ENCODE data around the gene MRC2.

The MRC2 gene

DNA sequence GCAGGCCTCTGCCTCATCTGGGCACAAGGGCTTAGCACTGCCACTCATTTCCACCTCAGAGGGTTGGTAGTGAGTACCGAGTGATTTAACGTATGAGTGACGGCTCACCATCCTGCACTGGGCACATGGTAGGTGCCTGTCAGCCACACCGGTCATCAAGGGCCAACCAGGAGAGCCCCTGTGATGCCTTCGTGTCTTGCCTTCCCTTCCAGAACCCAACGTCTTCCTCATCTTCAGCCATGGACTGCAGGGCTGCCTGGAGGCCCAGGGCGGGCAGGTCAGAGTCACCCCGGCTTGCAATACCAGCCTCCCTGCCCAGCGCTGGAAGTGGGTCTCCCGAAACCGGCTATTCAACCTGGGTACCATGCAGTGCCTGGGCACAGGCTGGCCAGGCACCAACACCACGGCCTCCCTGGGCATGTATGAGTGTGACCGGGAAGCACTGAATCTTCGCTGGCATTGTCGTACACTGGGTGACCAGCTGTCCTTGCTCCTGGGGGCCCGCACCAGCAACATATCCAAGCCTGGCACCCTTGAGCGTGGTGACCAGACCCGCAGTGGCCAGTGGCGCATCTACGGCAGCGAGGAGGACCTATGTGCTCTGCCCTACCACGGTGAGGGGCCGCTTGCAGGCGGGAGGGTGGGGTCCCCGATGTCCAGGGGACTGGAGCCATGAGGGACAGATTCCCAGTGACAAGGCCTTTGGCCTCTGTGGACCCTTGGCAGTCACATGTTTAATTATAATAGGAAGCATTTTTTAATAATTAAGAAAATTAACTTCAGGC, 37.1 kb downstream of the MRC2 start:
- no peak for DNase-seq

DNA sequence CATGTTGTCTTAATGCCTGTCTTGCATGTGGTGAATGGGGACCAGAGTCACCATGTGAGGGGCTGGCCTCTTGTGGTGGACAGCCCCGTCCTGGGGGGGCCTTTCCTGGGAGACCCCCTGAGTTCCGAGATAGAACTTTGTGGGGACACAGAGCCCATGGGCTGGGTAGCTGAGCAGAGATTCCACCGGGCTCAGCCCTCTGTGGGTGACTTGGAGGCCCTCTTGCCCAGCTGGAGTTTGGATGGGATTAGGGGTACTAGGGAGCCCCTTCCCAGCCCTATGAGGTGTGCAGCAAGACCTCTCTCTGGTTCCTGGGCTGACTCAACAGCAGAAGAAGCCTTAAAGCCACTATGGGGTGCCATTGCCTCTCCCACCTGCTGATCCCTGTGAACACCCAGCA, 38.1 kb downstream of the MRC2 start:
- no peak for DNase-seq

DNA sequence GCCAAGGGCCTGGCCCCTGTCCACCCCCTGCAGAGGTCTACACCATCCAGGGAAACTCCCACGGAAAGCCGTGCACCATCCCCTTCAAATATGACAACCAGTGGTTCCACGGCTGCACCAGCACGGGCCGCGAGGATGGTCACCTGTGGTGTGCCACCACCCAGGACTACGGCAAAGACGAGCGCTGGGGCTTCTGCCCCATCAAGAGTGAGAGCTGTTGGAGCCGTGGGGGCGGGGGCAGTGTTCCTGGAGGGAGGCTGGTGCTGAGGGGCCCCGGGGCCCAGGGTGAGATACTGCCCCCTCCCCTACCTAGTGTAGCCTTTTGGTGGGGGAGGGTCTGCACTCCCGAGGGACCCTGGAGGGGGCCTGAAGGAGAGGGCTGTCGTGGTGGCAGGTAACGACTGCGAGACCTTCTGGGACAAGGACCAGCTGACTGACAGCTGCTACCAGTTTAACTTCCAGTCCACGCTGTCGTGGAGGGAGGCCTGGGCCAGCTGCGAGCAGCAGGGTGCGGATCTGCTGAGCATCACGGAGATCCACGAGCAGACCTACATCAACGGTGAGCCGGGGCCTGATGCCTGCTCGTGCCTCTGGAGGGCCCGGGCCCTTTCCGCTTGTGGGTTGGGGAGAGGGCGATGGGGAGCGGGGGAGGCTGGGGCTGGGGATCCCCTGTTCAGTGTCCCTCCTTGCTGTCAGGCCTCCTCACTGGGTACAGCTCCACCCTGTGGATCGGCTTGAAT, 38.8 kb downstream of the MRC2 start:
- no peak for DNase-seq

DNA sequence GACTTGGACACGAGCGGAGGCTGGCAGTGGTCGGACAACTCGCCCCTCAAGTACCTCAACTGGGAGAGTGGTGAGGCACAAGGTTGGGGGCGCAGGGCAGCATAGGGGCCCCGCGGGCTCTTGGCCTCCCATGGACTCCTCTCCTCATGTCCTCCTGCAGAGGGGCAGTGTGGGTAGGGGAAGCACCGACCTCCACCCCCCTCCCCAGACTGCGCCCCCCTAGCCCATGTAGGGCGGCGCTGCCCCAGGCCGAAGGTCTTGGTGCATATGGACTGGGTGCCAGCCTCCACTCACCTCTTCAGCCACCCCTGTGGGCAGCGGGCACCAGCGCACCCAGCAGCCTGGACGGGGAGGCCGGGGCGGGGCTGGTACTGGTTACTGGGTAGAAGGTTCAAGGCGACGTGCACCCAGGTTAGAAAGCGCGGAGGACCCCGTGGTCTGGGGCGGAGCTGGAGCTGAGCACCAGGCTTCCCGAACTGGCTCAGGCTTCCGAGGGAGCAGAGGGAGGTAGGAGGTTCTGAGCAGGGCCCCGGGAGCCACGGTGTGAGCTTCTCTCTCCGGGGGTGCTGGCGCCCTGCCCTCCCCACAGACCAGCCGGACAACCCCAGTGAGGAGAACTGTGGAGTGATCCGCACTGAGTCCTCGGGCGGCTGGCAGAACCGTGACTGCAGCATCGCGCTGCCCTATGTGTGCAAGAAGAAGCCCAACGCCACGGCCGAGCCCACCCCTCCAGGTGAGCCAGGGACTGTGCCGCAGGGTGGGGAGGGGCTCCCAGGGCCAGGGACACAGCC, 39.5 kb downstream of the MRC2 start:
- no peak for DNase-seq

DNA sequence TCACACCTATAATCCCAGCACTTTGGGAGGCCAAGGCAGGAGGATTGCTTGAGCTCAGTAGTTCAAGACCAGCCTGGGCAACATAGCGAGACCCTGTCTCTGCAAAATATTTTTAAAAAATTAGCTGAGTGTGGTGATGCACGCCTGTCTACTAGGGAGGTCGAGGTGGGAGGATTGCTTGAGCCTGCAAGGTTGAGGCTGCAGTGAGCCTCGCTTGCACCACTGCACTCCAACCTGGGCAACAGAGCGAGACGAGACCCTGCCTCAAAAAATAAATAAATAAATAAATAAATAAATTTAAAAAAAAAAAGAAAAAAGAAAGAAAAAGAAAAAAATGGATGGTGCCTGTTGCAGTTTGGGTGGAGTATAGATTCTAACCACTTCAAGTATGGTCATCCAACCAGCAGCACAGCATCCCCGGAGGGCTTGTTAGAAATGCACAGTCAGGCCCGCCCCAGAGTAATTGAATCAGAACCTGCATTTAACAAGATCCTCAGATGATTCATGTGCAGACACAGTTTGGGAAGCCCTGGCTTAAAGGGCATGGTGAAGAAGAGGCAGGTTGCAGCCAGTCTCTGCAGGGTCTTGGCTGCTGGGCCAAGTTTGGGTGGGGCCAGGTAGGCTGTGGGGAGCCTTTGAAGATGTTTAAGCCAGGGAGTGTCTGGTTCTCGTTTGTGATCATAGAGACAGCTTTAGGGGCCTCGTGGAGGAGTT, 40.8 kb downstream of the MRC2 start:
- DNase-seq = no peak

DNA sequence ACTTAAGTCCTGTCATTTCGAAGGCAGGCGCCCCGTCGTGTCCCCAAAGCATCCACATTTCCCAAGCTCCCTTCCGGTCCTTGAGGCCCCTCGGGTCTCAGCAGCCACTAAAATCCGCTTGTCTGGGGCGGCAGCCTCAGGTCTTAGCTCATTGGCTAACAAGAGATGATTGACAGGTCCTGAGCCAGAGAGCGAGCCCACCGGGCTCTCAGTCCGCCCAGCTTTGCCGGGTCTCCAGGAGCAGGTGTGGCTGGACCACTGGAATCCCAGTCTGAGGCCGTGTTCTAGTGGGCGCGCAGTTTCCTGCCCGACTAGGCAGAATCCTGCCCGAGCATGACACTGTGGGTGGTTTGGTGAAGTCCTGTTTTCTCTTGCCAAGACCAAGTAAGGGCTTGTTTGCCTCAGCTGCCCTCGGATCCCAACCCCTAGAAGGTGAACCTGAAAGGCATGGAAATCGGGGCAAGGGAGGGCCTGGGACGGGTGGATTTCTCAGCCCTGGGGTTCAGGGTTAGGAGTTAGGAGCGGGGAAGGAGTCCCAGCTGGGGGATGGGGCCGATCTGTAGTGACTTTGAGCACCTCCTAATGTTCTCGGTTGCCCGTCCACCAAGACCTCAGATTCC, 42.8 kb downstream of the MRC2 start:
- DNase-seq = no peak

DNA sequence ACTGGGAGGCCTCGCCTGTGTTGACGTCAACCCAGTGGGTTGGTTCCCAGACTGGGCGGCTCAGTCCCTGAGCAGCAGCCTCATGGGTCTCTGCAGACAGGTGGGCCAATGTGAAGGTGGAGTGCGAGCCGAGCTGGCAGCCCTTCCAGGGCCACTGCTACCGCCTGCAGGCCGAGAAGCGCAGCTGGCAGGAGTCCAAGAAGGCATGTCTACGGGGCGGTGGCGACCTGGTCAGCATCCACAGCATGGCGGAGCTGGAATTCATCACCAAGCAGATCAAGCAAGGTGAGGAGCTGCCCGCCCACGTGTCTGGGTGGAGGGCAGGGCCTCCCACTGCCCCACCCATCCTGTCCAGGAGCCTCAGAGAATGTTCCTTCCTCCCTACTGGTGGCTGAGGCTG, 44.1 kb downstream of the MRC2 start:
- DNase-seq = no peak

DNA sequence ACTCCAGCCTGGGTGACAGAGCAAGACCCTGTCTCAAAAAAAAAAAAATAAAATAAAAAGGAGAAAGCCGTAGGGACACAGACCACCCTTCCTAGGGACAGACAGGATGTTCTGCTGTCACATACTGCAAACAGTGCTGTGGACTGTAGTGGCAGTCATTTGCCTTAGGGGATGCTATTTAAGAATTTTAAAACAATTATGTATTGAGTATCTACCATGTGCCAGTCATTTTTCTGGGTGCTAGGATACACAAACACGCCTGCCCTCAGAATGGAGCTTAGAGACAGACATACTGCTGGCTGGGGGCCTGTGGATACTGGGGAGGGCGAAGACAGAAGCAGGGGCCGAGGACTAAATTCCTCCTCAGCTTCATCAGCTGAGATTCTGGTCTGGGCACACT, 45.5 kb downstream of the MRC2 start:
- no peak for DNase-seq

DNA sequence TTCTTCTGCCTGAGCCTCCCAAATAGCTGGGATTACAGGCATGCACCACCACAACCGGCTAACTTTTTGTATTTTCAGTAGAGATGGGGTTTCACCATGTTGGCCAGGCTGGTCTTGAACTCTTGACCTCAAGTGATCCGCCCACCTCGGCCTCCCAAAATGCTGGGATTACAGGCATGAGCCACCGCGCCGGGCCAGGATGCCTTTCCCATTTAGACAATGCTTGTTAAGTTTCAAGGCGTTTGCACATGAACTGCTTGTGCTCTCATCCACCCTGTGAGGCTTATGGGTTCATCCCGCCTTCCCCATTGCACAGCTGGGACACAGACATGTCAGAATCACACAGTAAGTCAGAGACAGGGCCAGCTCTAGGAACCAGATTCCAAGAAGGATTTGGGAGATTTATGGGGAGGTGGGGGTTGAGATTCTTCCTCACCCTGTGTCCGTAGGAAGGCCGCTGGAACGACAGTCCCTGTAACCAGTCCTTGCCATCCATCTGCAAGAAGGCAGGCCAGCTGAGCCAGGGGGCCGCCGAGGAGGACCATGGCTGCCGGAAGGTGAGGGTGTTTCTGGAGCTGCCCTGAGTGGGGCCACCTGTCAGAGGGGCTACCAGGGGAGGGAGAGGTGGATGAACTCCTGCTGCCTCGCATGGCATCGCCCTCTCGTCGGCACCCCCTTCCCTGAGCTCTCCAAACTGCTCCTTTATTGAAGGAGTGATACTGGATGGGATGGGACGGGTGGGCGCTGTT, 46.3 kb downstream of the MRC2 start:
- no peak for DNase-seq

DNA sequence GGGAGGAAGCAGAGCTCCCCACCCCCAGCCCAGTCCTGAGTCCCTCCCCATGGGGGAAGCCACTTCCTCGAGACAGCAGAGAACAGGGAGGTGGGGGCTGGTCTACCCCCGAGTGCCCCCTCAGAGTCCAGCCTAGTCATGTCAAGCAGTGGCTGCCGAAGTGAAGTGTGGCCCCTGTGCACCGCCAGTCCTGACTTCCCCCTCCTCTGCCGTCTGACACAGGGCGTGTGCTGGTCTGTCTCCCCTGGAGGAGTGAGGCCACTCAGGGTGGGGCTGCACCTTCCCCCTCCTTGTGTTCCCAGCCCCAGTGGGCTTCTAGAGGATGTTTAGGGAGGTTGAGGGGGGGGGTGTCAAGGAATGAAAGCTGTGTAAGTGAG, 46.9 kb downstream of the MRC2 start:
- no peak for DNase-seq

DNA sequence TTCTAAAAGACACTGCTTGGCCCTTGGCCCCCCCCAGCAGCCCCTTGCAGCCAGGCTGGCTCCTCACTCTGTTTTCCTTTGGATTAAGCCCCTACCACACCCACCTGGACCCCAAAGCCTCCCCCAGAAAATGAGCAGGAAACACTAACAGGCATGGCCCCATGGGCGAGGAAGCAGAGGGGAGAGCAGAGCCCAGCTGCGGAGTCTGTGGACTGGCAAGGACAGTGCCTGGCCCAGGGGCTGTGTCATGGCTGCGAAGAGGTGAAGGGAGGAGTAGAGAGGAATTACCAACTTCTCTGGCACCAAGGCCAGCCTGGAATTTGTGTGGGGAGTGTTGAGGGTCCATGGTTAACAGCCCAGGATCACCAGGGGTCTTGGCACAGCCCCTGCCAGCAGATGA, 47.4 kb downstream of the MRC2 start:
- no peak for DNase-seq

DNA sequence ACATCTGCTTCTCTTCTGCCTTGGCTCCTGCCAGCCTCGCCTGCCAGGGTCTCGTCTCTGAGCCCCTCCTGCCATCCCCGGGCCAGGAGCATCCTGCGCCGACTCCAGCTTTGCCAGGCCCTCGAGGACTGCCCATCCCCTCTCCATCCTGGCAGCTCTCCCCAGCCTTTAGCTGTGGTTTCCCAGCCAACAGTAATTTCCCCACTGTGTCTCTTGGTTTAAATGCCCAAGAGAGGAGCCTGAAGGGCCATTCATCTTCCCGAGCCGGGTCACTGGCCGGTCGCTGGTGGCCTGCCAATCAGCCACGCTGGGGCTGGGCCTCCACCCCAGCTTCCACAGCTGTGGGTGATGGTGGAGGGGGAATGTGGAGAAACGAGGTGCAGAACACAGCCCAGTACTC, 47.8 kb downstream of the MRC2 start:
- no peak for DNase-seq

DNA sequence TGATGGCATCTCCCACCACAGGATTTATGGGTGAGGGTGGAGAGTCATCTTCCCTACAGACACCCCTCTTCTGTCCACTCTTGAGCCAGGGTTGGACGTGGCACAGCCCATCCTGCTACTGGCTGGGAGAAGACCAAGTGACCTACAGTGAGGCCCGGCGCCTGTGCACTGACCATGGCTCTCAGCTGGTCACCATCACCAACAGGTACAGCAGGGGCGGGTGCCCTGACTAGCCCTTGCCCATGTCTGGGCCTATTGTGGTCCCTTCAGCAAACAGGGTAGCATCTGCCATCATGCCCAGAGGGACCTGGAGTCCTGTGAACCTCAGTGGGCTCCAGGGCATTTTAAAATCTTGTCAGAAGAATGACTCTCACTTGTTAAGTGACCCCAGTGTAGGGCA, 48.2 kb downstream of the MRC2 start:
- DNase-seq = no peak

DNA sequence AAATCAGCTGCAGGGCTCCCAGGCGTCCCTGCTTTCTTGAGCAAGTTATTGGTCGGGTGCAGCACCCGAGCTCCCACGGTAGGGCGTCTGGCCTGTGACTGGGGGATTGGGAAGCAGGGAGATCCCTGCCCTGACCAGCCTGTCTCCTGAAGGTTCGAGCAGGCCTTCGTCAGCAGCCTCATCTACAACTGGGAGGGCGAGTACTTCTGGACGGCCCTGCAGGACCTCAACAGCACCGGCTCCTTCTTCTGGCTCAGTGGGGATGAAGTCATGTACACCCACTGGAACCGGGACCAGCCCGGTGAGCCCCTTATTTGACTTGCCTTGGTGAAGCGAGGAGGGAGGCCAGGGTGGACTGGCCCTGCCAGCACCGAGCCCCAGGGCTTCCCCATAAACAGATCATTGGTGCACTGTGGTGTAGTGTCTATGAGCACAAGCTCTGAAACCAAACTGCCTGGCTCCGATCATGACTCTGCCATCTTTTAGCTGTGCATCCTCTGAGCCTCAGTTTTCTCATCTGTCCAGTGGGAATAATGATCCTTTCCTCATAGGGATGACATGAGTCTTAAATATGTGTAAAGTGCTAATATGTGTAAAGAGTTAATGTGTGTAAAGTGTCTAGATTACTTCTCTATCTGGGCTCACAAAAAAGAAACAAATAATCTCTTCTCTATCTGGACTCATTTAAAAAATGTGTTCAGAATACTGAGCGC, 48.9 kb downstream of the MRC2 start:
- no peak for DNase-seq

DNA sequence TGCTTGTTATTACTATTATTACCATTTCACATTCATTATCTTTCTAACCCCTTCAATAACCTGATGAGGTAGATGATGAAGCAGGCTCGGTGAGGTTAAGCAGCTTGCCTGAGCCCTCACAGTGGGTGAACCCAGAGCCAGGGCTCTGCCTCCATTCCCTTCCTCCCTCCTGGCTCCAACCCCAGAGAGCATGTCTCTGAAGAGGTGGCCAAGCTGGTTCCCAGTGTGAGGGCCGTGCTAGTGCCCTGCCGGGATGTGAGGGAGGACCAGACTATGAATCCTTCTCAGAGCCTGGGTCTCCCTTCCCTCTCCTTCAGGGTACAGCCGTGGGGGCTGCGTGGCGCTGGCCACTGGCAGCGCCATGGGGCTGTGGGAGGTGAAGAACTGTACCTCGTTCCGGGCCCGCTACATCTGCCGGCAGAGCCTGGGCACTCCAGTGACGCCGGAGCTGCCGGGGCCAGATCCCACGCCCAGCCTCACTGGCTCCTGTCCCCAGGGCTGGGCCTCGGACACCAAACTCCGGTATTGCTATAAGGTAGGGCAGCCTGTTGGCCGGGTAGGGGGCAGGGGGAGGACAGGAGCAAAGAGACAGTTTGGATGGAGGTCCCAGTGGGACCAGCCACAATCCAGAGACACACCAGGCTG, 49.6 kb downstream of the MRC2 start:
- no peak for DNase-seq

DNA sequence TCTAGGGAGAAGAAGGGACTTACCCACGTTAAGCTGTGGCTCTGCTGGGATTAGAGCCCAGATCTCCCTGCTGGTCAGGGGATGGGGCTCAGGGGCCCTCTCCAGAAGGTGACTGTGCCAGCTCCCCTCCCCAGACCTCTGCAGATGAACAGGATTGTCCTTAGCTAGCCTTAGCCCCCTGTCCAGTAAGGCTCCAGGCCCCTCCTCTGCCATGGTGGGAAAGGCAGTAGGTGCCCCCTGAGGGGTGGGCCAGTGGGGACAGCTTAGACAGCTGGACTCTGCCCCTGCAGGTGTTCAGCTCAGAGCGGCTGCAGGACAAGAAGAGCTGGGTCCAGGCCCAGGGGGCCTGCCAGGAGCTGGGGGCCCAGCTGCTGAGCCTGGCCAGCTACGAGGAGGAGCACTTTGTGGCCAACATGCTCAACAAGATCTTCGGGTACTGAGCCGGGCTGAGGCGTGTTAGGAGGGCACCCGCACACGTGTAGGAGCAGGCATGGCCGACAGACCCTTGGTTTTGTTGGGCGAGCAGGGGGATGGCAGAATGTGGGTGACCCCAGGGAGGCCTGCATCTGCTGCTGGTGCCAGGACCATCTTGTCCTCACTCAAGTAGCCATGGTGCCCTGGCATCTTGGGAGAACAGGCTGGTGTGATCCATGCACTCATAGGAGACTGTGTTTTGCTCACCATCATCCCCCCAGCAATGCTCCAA, 50.9 kb downstream of the MRC2 start:
- no peak for DNase-seq

DNA sequence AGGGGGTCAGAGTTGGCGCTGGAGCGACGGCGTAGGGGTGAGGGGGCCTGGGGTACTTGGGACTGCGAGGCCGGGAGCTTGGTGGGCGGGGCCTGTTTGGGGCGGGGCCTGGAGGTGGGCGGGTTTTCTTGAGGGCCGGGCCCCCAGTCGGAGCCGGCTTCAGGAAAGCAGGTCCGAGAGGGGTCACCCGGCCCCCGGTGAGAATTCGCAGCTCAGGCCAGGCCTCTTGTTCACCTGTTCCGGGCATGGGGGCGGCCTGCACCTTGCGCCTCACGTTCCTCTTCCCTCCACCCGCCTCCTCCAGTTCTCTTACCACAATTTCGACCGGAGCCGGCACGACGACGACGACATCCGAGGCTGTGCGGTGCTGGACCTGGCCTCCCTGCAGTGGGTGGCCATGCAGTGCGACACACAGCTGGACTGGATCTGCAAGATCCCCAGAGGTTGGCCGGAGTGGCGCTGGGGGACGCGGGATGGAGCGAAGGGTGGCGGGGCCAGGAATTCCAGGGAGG, 52.5 kb downstream of the MRC2 start:
- DNase-seq = no peak

DNA sequence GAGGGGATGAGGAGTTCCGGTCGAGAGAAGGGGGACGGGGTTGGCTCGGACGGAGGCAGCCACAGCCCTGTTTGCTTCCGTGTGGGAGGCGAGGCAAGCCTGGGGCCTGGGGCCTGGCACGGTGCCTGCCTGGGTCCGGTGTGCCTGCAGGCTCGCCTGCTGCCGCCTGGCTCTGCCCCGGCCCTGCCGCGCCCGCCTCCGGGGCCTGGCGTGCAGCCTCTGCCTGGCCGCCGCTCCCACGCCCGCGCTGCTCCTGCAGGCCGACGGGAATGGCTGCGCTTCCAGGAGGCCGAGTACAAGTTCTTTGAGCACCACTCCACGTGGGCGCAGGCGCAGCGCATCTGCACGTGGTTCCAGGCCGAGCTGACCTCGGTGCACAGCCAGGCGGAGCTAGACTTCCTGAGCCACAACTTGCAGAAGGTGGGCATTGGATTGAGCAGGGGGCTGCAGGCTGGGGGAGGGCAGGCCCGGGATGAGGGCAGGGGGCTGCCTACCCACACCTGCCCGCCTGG, 53.1 kb downstream of the MRC2 start:
- no peak for DNase-seq

DNA sequence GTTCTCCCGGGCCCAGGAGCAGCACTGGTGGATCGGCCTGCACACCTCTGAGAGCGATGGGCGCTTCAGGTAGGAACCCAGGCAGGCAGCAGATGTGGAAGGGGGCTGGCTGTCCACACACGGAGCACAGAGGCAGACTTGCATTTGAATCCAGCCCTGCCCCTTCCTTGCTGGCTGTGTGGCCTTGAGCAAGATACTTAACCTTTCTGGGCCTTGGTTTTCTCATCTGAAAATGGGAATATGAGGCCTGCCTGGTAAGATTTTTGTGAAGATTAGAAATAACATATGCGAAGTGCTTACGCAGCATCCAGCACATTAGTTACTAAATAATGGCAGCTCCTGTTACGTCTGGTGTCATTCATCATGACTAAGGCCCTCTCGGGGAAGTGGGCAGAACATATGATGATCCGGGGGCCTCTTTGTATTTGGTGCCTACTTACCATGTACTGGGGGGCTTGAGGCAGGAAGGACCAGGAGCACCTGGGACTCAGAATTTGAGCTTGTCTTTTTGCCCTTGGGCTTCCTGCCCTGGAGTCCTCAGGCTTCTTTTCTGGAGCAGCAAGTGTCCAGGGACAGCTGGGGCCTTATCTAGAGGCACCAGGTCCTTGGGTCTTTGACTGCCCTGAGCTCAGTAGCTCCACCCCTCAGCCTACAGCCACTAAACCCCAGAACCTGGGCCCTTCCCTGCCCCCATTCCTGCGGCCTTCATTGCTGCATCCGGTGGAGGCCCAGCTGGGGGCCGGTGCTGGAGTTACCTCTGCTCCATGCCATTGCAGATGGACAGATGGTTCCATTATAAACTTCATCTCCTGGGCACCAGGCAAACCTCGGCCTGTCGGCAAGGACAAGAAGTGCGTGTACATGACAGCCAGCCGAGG, 53.8 kb downstream of the MRC2 start:
- no peak for DNase-seq
